ENCODE results near the gene MACROD2. TPM values are rescaled to one million over a fixed set of nuclear protein-coding genes. Genes with fewer than 3 reads are reported as not detected.
"Not testable (repeated sequence)": the region's sequence is repeated elsewhere in the genome, so short reads cannot be mapped to it uniquely, and the experiment has no call there.

MACROD2 gene
- total RNA-seq, 1 donor from 2014 or later, result 6.7 TPM

- no peaks in the 10 kb centered on the region for H3K9me3 Mint-ChIP-seq
- DNase-seq (ENCODE audit: extremely low spot score, unreplicated experiment), result no peak
- H3K36me3 Mint-ChIP-seq, result no peaks in the 10 kb centered on the region
- H3K4me1 Mint-ChIP-seq (ENCODE audit: unreplicated experiment), result no peaks in the 10 kb centered on the region
- no peak overlapping the region for H3K4me3 Mint-ChIP-seq
- no peak overlapping the region for H3K27ac Mint-ChIP-seq
- no peaks in the 10 kb centered on the region for H3K27me3 Mint-ChIP-seq
- TF ChIP-seq, protein P1, sequence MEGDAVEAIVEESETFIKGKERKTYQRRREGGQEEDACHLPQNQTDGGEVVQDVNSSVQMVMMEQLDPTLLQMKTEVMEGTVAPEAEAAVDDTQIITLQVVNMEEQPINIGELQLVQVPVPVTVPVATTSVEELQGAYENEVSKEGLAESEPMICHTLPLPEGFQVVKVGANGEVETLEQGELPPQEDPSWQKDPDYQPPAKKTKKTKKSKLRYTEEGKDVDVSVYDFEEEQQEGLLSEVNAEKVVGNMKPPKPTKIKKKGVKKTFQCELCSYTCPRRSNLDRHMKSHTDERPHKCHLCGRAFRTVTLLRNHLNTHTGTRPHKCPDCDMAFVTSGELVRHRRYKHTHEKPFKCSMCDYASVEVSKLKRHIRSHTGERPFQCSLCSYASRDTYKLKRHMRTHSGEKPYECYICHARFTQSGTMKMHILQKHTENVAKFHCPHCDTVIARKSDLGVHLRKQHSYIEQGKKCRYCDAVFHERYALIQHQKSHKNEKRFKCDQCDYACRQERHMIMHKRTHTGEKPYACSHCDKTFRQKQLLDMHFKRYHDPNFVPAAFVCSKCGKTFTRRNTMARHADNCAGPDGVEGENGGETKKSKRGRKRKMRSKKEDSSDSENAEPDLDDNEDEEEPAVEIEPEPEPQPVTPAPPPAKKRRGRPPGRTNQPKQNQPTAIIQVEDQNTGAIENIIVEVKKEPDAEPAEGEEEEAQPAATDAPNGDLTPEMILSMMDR (conservative IDR thresholded peaks at IDR 0.05), result no peak
Observed at GRCh38 chr20:15359056-15359455, 1363.7 kb downstream of the MACROD2 start.

GRCh38 chr20:15362849-15363248 lies 1367.5 kb downstream of the MACROD2 start:
- H3K4me3 Mint-ChIP-seq, result no peak overlapping the region
- DNase-seq (ENCODE audit: extremely low spot score, unreplicated experiment), result no peak
- peaks cover 3% of the 10 kb centered on the region for H3K27me3 Mint-ChIP-seq
- TF ChIP-seq, protein P1 (conservative IDR thresholded peaks at IDR 0.05), result no peak
- no peak overlapping the region for H3K27ac Mint-ChIP-seq
- no peaks in the 10 kb centered on the region for H3K9me3 Mint-ChIP-seq
- H3K4me1 Mint-ChIP-seq (ENCODE audit: unreplicated experiment), result no peaks in the 10 kb centered on the region
- H3K36me3 Mint-ChIP-seq, result no peaks in the 10 kb centered on the region

- Mint-ChIP-seq H3K36me3 (no peaks in the 10 kb centered on the region), H3K4me1 (ENCODE audit: unreplicated experiment) (peaks cover 5% of the 10 kb centered on the region), H3K27me3 (peaks cover 3% of the 10 kb centered on the region), H3K27ac (no peak overlapping the region), H3K9me3 (no peaks in the 10 kb centered on the region), H3K4me3 (no peak overlapping the region)
- TF ChIP-seq, protein P1 (conservative IDR thresholded peaks at IDR 0.05), result no peak
- DNase-seq (ENCODE audit: extremely low spot score, unreplicated experiment), result no peak
Observed at GRCh38 chr20:15364781-15365180, 1369.5 kb downstream of the MACROD2 start.

DNA sequence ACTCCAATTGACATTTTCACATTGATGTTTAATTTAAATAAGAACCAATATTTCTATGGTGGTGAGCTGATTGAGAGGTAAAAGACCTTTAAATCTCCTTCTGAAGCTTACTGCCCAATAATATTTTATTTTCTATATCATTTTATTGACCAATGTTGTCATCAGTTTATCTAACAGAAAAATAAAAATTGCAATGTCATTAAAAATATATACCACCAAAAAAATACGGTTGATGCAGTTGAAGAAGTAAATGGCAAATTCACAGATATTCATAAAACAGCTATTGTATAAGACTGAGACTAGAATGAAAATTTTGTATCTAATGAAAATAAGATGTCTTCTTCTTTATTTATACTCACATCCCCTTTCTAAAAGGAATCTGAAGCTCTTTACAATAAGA lies 1375.1 kb downstream of the MACROD2 start:
- H3K9me3 Mint-ChIP-seq, result no peaks in the 10 kb centered on the region
- no peak overlapping the region for H3K4me3 Mint-ChIP-seq
- H3K27ac Mint-ChIP-seq, result no peak overlapping the region
- H3K36me3 Mint-ChIP-seq, result no peaks in the 10 kb centered on the region
- TF ChIP-seq, protein P1 (conservative IDR thresholded peaks at IDR 0.05), result no peak
- peaks cover 10% of the 10 kb centered on the region for H3K4me1 Mint-ChIP-seq (ENCODE audit: unreplicated experiment)
- H3K27me3 Mint-ChIP-seq, result peaks cover 5% of the 10 kb centered on the region
- DNase-seq (ENCODE audit: extremely low spot score, unreplicated experiment), result no peak

- no peak overlapping the region for H3K27ac Mint-ChIP-seq
- no peak for DNase-seq (ENCODE audit: extremely low spot score, unreplicated experiment)
- peaks cover 12% of the 10 kb centered on the region for H3K4me1 Mint-ChIP-seq (ENCODE audit: unreplicated experiment)
- no peaks in the 10 kb centered on the region for H3K36me3 Mint-ChIP-seq
- TF ChIP-seq, protein P1 (conservative IDR thresholded peaks at IDR 0.05), result no peak
- peaks cover 10% of the 10 kb centered on the region for H3K27me3 Mint-ChIP-seq
- H3K9me3 Mint-ChIP-seq, result peaks cover 5% of the 10 kb centered on the region
- no peak overlapping the region for H3K4me3 Mint-ChIP-seq
Observed at GRCh38 chr20:15374682-15375081, 1379.4 kb downstream of the MACROD2 start.

DNA sequence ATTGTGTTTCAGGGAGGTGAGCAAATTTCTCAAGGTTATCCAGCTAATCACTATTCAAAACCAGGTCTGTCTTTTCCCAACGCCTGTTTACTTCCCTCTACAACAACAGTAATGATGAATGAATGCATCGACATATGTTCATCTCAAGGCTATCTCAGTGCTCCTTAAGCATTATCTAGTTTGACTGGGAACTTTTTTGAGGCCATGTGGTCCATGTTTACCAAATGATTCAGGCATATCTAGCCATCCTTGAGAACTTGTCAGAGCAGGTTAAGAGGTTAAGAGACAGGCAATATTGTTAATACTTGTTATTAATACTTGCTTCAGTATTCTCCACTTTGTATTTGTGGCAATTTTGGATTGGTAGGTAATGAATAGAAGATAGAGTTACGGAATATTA lies 1380.5 kb downstream of the MACROD2 start:
- Mint-ChIP-seq H3K9me3 (peaks cover 10% of the 10 kb centered on the region), H3K27ac (no peak overlapping the region), H3K36me3 (no peaks in the 10 kb centered on the region), H3K4me3 (no peak overlapping the region), H3K4me1 (ENCODE audit: unreplicated experiment) (peaks cover 12% of the 10 kb centered on the region), H3K27me3 (peaks cover 13% of the 10 kb centered on the region)
- no peak for DNase-seq (ENCODE audit: extremely low spot score, unreplicated experiment)
- TF ChIP-seq, protein P1 (conservative IDR thresholded peaks at IDR 0.05), result no peak

- DNase-seq (ENCODE audit: extremely low spot score, unreplicated experiment); H3K4me3 Mint-ChIP-seq; H3K36me3 Mint-ChIP-seq; H3K27ac Mint-ChIP-seq: not testable (repeated sequence)
- H3K9me3 Mint-ChIP-seq, result peaks cover 10% of the 10 kb centered on the region
- peaks cover 12% of the 10 kb centered on the region for H3K4me1 Mint-ChIP-seq (ENCODE audit: unreplicated experiment)
- H3K27me3 Mint-ChIP-seq, result peaks cover 17% of the 10 kb centered on the region
Observed at GRCh38 chr20:15377603-15378002, 1382.3 kb downstream of the MACROD2 start.
